NCI-H226 (cell line): ENCODE results near the gene RHOB.
"Not testable (repeated sequence)": the region's sequence is repeated elsewhere in the genome, so short reads cannot be mapped to it uniquely, and the experiment has no call there.

Experiments used
- DNase-seq: peaks from one replicate; pipeline ENCODE4 v3.0.0-alpha.2; 2015

Gene RHOB

DNA sequence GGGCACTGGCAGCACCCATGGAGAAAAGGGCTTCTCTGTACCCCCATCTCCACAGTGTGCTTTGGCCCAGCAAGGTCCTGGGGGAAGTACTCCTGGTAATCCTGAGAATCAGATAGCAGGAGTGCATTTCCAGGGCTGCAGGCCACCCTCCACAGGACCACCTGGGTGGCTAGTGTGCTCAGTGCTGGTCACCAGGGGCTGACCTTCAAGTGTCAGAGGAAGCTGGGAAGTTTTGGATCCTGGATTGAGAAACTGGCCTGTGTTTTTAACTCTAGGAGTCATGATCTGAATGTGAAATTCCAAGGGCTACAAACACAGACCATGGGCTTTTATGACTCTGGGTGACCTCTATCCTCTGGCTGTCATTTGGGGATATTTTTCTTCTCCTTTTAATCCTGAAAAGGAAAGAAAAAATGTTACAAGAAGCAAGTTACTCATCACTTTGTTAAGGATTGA is 9.3 kb downstream of the RHOB start:
- DNase-seq: no peak

DNA sequence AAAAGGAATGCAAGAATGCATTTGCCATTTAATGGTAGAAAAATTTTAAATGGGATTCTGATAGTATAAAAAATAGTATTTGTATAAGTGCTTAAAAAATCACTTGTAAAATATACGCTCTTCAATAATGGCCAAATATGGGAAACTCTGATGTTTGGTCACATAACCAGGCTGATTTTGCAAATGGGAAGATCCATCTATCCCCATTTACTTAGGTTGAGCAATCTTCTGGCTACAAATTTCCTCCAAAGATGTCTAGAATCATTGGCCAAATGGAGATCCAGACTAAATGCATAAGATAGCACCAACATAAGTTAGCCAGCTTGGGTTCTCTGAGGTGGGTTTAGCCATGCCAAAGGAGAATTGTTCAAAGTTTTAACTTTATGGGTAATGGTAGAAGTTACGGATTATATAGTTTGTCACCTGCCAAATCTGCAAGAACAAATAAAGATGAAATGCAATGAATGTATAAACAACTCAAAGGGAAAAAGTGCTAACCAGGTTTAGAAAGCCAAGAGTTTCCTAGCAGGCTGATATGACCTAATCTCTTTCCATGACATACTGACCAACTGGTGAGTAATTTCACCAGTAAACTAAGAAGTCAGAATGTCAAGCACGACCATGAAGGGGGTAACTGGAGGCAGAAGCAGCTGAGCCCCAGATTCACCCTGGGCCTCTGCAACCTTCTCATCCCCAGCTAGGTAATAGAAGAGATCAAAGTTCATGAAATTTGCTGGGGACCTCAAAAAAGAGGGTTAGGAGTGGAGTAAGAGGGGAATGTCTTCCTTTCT is 10.0 kb downstream of the RHOB start:
- peak; percentile 31 for DNase-seq

DNA sequence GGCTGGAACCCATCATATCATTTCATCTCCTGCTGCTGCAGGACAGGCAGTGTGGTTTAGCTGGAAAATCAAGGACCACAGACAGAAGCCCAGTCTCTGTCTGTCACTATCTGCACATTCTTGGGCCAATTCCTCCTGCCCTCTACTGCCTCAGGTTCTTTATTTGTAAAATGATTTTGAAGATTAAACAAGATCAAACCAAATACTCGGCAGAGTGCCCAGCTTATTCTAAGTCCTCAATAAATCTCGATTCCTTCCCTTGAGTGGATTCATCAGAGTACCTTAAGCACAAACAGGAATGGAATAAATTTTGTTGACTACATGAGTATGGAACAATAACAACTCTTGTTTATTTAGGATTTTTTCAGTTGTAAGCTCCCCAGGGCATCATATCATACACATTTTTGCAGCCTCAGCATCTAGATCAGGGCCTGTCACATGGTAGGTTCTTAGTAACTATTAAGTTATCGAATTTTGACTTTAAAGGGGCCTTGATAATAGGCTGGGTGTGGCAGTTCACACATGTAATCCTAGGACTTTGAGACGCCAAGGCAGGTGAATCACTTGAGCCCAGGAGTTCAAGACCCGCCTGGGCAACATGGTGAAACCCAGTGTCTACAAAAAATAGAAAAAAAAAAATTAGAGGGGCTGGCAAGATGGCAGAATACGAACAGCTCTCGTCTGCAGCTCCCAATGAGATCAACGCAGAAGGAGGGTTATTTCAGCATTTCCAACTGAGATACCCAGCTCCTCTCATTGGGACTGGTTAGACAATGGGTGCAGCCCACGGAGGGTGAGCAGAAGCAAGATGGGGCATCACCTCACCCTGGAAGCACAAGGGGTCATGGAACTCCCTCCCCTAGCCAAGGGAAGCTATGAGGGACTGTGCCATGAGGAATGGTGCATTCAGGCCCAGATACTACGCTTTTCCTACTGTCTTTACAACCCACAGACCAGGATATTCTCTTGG is 11.1 kb downstream of the RHOB start:
- no peak for DNase-seq

DNA sequence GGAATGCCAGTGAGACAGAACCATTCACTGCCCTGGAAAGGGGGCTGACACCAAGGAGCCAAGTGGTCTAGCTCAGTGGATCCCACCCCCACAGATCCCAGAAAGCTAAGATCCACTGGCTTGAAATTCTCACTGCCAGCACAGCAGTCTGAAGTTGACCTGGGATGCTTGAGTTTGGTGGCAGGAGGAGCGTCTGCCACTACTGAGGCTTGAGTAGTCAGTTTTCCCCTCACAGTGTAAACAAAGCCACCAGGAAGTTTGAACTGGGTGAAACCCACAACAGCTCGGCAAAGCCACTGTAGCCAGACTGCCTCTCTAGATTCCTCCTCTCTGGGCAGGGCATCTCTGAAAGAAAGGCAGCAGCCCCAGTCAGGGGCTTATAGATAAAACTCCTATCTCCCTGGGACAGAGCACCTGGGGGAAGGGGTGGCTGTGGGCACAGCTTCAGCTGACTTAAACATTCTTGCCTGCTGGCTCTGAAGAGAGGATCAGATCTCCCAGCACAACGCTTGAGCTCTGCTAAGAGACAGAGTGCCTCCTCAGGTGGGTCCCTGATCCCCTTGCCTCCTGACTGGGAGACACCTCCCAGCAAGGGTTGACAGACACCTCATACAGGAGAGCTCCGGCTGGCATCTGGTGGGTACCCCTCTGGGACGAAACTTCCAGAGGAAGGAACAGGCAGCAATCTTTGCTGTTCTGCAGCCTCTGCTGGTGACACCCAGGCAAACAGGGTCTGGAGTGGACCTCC is 12.0 kb downstream of the RHOB start:
- not testable (repeated sequence) for DNase-seq

DNA sequence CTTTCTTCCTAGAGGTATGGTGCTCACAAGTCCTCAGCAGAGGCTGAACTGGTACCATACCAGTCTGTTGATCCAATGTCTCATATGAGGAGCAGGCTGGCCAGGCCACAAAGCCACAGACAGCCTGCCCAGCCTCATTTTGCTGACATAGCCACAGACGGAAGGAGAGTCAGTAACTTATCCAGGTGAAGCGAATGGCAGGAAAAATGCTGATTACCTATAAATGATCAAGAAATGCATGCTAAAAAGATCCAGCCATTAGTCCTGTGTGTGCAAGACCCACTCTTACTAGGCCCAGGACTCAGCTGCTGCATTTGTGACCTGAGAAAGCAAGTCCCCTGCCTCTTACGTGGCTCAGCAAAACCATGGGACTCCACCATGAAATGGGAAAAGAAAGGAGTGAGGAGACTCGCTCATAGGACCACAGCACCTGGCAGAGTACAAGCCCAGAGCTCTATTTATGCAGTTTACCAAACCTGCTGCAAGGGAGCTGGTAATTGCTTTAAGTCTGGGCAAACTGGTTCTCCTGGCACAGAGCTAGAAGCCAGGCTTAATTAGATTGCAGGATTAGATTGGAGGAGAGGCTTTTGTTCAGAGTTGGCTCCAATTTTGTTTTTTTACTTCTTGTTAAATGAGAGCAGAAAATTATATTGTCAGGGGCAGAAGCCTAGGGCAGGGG is 19.0 kb downstream of the RHOB start:
- DNase-seq: no peak

DNA sequence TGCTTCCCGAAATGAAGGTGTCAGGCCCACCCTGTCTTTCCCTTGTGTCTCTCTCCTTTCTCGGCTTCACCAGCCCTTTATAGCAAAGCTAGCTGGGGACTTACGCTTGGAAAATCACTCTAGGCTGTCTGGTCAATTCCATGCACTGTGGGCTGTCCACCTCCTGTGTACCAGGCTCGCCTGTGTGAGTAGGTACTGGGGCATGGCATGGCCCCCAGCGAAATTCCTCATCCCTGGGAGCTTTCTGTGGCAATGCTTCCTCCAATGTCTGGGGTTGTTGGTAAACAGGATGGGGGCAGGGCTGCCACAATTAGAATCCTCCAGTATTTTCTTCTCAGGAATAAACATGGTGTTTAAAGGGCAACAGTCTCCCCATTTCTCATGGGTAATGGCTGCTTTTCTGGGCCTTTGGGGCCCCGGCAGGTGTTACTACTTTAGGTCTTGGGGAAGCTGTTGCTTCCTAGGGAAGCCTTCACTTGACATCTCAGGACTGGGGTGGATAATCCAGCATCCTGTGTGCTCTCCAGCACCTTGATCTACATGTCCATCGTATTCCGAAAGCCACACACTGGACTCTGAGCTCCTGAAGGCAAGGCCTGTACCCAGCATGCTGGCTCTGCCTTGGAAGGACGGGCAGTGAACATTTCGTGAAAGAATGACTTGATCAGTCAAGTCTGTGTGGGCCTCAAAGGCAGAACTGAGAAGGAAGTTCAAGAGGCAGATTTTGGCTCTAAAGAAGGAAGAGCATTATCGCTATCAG is 21.1 kb downstream of the RHOB start:
- DNase-seq: no peak

DNA sequence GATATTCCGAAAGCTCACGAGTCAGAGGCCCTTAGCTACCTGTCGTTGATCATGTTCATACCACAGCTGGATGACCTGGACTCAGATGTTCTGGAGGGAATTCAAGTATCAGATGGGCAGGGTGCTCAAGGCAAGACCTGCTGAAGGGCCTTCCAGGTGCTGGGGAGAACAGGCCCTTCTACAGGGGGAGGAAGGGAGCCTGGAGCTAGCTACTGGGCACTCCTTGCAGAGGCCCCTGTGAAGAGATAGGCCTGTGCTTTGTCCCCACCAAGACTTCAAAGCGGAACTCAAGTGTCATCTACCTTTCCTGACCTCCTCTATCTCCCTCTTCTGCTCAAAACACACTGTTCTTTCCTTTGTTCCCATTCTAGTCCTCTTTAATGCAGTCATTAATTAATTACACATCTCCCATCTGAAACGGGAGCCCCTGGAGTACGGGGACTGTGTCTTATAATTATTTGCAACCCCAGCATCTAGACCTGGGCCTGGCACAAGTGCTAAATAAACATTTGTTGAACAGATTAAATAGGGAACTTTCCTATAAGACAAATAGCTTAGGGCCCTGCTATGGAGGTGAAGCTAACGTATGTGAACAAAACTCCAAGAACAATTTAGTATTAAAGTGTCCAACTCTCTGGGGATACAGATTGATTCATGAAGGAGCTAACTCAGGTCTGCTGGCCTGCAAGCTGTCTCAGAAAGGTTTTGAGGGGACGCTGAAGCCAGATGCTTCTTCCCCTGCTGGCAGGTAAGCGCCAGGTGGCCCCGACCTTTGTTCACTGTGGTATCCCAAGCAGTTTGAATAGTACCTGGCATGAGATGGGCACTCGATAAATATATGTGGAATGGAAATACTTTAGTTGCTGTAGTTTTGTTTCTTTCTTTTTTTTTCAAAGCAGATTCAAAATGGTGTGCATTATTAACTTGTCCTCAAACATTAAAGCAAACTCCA is 22.0 kb downstream of the RHOB start:
- DNase-seq: no peak

DNA sequence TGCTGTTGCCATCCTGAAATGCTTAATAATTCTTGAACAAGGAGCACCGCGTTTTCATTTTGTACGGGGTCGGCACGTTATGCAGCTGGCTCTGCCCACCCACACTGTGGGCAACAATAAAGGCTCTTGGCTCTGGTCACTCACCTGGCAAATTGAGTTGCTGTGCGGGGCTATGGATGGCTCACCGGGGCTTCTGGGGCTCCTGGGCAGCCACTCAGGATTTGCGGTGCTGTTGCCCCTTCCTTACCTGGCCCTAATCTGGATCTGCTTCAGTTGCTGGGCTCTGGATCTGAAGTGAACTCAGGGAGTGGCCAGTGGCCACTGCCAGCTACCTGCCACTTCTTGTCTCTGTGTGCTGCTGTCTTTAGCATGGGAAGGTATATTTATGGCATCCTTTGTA is 22.7 kb downstream of the RHOB start:
- DNase-seq: no peak

DNA sequence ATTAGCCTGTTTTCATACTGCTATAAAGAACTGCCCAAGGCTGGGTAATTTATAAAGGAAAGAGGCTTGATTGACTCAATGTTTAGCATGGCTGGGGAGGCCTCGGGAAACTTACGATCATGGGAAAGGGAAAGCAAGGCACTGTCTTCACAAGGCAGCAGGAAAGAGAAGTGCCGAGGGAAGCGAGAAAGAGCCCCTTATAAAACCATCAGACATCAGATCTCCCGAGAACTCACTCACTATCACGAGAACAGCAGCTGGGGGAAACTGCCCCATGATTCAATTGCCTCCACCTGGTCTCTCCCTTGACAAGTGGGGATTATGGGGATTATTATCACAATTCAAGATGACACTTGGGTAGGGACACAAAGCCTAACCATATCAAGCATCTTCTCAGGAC is 23.3 kb downstream of the RHOB start:
- DNase-seq: no peak

DNA sequence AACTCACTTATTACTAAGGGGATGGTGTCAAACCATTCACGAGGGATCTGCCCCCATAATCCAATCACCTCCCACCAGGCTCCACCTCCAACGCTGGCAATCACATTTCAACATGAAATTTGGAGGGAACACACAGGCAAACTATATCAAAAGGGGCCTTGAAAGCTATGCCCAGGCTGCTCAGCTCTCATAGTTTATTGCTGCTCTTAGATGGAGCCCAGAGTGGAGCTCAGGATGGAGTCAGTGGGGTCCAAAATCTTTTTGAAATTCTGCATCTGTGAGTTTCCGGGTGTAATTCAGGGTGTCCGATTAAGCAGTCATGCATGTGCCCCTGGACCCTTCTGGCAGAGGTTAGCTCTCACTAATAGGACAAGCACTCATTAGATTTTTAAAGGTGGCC is 24.3 kb downstream of the RHOB start:
- DNase-seq: no peak

DNA sequence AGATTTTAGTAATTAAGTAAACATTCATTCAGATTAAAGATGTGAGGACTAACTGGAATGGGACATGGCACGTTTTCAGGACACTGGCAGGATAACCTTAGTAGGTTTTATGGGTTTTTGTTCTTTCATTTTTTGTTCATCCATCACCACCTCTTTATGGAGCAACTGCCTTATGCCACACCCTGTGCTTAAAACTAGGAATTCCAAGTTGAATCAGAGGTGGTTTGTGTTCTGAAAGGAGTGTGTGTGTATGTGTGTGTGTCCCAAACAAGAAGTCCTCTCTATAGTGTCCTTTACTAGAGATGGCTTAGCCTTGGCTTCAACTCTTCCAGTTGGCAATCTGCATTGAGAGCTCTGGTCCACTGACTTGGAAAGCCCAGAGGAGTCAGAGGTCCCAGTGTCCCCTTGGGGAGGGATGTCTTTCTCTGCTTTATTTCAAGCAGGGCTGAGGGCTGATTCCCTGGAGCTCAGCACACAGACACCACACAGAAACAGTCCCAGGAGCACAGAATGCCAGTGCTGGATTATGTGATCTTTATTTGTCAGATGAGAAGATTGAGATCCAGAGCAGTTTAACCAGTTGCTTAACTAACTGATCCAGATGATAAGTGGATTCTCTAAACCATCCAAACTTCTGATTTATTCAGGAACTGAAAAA is 25.2 kb downstream of the RHOB start:
- no peak for DNase-seq

DNA sequence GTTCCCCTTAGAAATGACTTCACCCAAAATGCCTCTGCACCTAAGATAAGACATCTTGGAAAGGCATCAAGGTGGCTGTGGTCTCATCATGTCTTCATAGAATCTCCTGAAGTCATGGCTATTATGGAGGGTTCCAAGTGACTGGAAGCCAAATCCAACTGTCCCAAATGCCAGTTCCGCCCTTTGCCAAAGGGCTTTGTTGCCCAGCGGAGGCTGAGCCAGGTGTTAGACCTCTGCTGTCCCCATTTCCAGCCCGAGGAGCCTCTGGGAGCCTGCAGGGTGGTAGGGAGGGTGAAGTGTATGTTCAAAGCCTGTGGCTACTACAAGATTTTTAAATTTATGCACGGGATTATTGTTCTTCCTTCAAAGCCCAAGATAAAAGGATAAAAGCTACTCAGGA is 25.7 kb downstream of the RHOB start:
- no peak for DNase-seq

DNA sequence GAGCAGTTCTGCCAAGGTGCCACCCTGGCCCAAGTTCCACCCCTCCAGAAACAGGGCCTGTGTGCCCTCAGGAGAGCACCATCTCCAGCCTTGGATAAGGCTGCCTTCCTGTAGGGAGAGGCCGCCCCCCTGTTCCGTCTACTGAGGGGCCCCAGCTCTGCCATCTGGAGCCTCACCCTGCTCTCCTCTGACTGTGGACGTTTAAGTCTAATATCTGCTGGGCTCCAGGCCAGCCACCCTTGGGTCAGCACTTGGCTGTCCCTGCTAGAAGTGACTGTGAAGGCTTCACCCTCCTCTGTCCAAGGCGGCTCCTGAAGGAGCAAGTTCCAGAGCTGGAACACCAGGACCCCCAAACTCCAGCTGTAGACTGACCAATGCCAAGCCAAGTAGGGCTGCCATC is 26.3 kb downstream of the RHOB start:
- no peak for DNase-seq

DNA sequence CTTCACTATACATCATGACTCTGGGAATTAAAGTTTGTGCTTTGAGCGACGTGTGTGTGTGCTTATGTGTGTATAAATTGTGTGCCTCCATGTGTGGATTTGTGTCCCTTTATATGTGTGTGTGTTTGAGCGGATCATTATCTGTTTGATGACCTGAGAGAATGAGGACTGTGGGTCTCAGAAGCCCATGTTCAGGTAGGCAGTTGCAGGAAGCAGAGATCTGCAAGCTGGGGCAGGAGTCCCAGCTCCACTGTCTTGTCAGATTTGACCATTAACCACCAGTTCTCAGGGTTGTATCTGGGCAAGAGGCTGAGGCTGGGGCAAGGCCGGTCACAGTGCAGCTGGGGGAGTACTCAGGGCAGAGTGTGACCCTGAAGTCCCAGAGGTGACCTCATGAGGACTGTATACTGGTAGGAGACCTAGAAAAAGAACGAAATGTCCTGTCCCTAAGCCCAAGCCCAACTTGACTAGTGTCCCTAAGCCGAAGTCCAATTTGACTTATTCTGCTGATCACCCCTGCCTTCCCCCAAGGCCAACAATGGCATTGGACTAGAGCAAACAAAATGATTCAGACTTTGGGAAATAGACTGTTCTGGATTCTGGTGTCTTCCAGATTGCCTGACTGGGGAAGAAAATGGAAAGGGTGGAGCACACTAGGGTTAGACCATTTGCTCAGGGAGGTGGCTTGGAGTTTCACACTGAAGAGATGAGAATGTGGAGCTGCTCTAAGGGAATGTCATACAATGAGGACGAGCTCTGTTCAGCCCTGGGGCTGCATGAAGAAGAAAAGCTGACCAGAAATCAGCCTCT is 28.1 kb downstream of the RHOB start:
- DNase-seq: no peak

DNA sequence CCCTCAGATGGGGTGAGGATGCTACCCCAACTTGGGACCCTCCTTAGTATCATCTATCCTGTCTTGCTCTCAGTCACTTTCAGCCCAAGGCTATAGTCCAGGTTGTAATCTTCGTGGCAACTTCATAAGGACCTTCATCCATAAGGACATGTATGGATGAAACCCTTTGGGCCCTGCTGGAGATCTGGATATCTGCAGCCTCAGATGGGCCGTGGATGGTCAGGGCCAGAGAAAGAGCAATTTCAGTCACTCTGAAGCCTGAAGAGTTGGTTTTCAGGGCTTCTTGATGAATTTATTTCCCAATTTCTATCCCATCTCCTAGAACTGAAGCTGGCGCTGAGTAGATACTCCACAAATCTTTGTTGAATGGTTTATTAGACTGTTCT is 28.7 kb downstream of the RHOB start:
- no peak for DNase-seq

DNA sequence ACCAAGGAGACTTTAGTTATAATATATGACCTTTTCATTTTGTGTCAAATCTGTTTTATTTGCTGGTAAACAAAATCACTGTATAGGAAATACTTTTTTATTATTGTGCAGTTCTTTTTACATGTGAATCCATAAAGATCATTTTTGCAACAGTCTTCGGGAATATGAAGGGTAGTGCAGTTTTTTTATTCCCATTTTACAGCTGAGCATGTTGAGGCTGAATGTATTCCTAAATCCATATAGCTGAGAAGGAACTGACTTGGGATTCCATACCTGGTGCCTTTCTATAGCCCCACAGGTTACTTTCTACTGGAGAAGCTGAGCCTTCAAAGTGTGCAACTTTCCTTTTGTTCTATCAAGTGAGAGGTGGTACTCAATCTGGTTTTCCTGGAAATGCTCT is 29.6 kb downstream of the RHOB start:
- no peak for DNase-seq

DNA sequence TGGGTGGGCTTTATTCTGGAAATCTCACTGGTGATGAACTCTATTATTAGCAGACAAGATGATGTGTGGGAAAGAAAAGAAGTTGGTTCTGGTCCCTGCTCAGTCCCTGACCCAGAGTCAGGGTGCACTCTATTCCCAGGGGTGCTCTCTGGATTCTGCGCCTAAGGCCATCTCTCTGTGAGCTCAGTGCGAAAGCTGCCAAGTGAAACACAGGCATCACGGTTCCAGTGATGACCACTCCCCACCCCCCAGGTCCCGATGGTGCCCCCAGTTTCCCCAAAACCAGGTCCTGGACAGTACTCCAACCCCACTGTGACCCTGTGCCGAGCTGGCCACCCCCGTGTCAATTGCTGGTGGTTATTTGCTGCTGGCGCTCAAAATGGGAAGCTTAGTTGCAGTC is 30.1 kb downstream of the RHOB start:
- DNase-seq: no peak

DNA sequence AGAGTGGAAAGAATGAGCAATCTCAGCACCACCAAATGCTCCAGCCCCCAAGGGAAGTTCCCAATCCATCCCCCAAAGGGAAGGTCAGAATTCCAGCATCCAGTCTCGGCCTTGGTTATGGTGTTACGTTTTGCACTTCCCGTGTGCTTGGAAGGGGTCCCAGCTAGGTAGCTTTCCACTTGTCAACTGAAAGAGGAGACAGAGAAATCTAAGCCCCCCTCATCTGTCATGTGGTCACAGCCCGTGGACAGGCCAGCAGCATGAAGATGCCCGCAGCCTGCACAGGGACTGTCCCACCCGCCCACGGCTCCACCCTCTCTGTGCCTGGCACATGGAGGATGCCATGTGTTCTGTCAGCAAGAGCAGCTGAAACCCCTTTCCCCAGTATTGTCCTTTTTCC is 32.1 kb downstream of the RHOB start:
- DNase-seq: no peak

DNA sequence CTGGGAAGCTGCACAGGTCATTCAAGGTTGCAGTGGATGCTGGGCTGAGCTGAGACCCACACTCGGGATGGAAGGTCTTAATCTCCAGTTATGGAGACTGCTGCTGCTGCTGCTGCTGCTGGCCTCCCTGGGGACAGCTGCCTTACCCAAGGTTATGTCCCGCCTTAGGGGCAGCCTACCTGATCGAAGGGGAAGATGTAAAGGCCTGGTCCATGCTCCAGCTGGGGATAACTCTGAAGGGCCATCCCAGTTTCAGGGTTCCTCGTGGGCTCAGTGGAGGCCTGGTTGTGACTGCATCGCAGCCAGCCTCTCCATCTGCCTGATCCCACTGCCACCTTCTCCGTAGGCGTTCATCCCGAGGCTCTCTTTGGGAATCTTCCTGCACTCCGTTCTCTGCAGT is 33.0 kb downstream of the RHOB start:
- no peak for DNase-seq
